ENCODE results near the gene MYCBPAP. TPM values are rescaled to one million over a fixed set of nuclear protein-coding genes. Genes with fewer than 3 reads are reported as not detected.

The MYCBPAP gene
- total RNA-seq, 6 experiments from 2014 or later: 0.51 TPM; not detected in 5

- 29% methylated on average over 1 of the region's 13 CpGs for WGBS (ENCODE audit: insufficient coverage, low coverage, low lambda C conversion rate, missing lambda C conversion rate)
- Histone ChIP-seq H3K9me3 (no peaks in the 10 kb centered on the region), H3K4me3 (no peak overlapping the region), H3K36me3 (no peaks in the 10 kb centered on the region), H3K27ac (no peak overlapping the region), H3K27me3 (no peaks in the 10 kb centered on the region), H3K4me1 (peaks cover 0 to 61% (median 17%) of the 10 kb centered on the region in 4 donors)
- ATAC-seq (no peak), DNase-seq (peak in 2 of 3 donors; percentile 47 to 55)
- no peak for TF ChIP-seq CTCF (IDR thresholded peaks at IDR 0.05)
- no peak for TF ChIP-seq POLR2A (IDR thresholded peaks at IDR 0.05)
- intact Hi-C loops (cut with DNase I): no loop called here
These were observed 40.4 kb upstream of the MYCBPAP start for GRCh38 chr17:50467855-50468303.

GRCh38 chr17:50468304-50469207, 39.7 kb upstream of the MYCBPAP start, which contains the start of gene CHAD:
Gene CHAD (minus strand): TSS chr17:50468880. CDS start chr17:50468813, 67 bp downstream.
- DNase-seq (peak in 2 of 3 donors; percentile 56 to 62), ATAC-seq (peak in 1 of 4 donors; percentile 12)
- Histone ChIP-seq H3K27me3 (no peaks in the 10 kb centered on the region), H3K9me3 (no peaks in the 10 kb centered on the region), H3K36me3 (peaks cover 0 to 5% (median 0%) of the 10 kb centered on the region in 4 donors), H3K4me1 (peaks cover 0 to 56% (median 14%) of the 10 kb centered on the region in 4 donors), H3K27ac (no peak within 1 kb of the TSS), H3K4me3 (no peak within 1 kb of the TSS)
- TF ChIP-seq POLR2A (IDR thresholded peaks at IDR 0.05): no peak
- TF ChIP-seq CTCF (IDR thresholded peaks at IDR 0.05): no peak
- intact Hi-C loops (cut with DNase I): no loop called here
- 50% methylated on average over 20 of the region's 71 CpGs for WGBS (ENCODE audit: insufficient coverage, low coverage, low lambda C conversion rate, missing lambda C conversion rate)

- ATAC-seq (no peak), DNase-seq (no peak)
- H3K9me3 ChIP-seq: no peaks in the 10 kb centered on the region
- WGBS (ENCODE audit: insufficient coverage, low coverage, low lambda C conversion rate, missing lambda C conversion rate): 41% methylated on average over 10 of the region's 37 CpGs
- no peak overlapping the region for H3K4me3 ChIP-seq
- peaks cover 0 to 56% (median 12%) of the 10 kb centered on the region in 4 donors for H3K4me1 ChIP-seq
- no peaks in the 10 kb centered on the region for H3K27me3 ChIP-seq
- no peak for TF ChIP-seq CTCF (IDR thresholded peaks at IDR 0.05)
- TF ChIP-seq POLR2A (IDR thresholded peaks at IDR 0.05): no peak
- intact Hi-C loops (cut with DNase I): no loop called here
- H3K36me3 ChIP-seq: peaks cover 0 to 8% (median 0%) of the 10 kb centered on the region in 4 donors
- no peak overlapping the region for H3K27ac ChIP-seq
These were observed 39.0 kb upstream of the MYCBPAP start for GRCh38 chr17:50469208-50469605.

GRCh38 chr17:50469671-50470305, 38.5 kb upstream of the MYCBPAP start:
- Histone ChIP-seq H3K4me3 (no peak overlapping the region), H3K4me1 (peaks cover 0 to 56% (median 15%) of the 10 kb centered on the region in 4 donors), H3K36me3 (peaks cover 0 to 8% (median 0%) of the 10 kb centered on the region in 4 donors), H3K9me3 (no peaks in the 10 kb centered on the region), H3K27me3 (no peaks in the 10 kb centered on the region), H3K27ac (no peak overlapping the region)
- DNase-seq: peak in 1 of 3 donors; percentile 46
- TF ChIP-seq POLR2A (IDR thresholded peaks at IDR 0.05): no peak
- 60% methylated on average over 16 of the region's 19 CpGs for WGBS (ENCODE audit: insufficient coverage, low coverage, low lambda C conversion rate, missing lambda C conversion rate)
- intact Hi-C loops (cut with DNase I): no loop called here
- no peak for ATAC-seq

Data from right lobe of liver (tissue), 6 donors.